HepG2 (cell line): ENCODE data around the gene CARMIL3. TPM values are rescaled to one million over a fixed set of nuclear protein-coding genes. Genes with fewer than 3 reads are reported as not detected.

ENCODE experiments used
- AGO1 ChIP-seq: fragments of 200-400 bp; formaldehyde crosslinking; IDR thresholded peaks from 2 replicates; pipeline ENCODE4 v1.6.1; 2017; ENCODE audit warnings: mild to moderate bottlenecking, low read depth, low read length, moderate library complexity; ENCODE audit not compliant: poor library complexity, severe bottlenecking
- DR1 ChIP-seq: sonication (generic); formaldehyde crosslinking; IDR thresholded peaks from 2 replicates; pipeline ENCODE4 v1.8.0; 2021; ENCODE audit warnings: mild to moderate bottlenecking, missing genetic modification reagents, inconsistent platforms
- GPN1 ChIP-seq: sonication (generic); formaldehyde crosslinking; IDR thresholded peaks from 2 replicates; pipeline ENCODE4 v1.5.1; 2020; ENCODE audit warnings: missing genetic modification reagents, borderline replicate concordance
- HDAC2 ChIP-seq: sonication (generic); formaldehyde crosslinking; IDR thresholded peaks from 2 replicates; pipeline ENCODE4 v1.4.0; 2020; ENCODE audit warnings: missing genetic modification reagents
- IRF2 ChIP-seq: IDR thresholded peaks from 2 replicates; pipeline ENCODE4 v1.6.1; 2018; ENCODE audit warnings: missing genetic modification reagents, missing compliant biosample characterization
- LCORL ChIP-seq, 2 experiments: fragments of 450-650 bp in 1 of 2; sonication (generic) in 1 of 2; formaldehyde crosslinking in 1 of 2; IDR thresholded peaks; 2 replicates each; pipeline versions ENCODE4 v1.5.0 to v1.6.1; 2017 to 2020; ENCODE audit warnings: antibody characterized with exemption in 1 of 2, missing genetic modification reagents in 1 of 2
- MZF1 ChIP-seq: sonication (generic); formaldehyde crosslinking; IDR thresholded peaks from 2 replicates; pipeline ENCODE4 v1.8.1; 2023; ENCODE audit warnings: mild to moderate bottlenecking, missing genetic modification reagents, borderline replicate concordance
- NR1H2 ChIP-seq: sonication (generic); formaldehyde crosslinking; IDR thresholded peaks from 2 replicates; pipeline ENCODE4 v1.8.1; 2022; ENCODE audit warnings: low read depth, missing genetic modification reagents, borderline replicate concordance
- PHF20 ChIP-seq: sonication (generic); formaldehyde crosslinking; IDR thresholded peaks from 2 replicates; pipeline ENCODE4 v1.5.0; 2020; ENCODE audit warnings: mild to moderate bottlenecking, missing genetic modification reagents
- PTBP1 ChIP-seq: fragments of 200-400 bp; formaldehyde crosslinking; IDR thresholded peaks from 2 replicates; pipeline ENCODE4 v1.6.1; 2018; ENCODE audit warnings: low read length, low read depth; ENCODE audit not compliant: poor library complexity, severe bottlenecking
- SYNCRIP ChIP-seq: fragments of 200-400 bp; formaldehyde crosslinking; IDR thresholded peaks from 2 replicates; pipeline ENCODE4 v1.6.1; 2018; ENCODE audit warnings: mild to moderate bottlenecking, low read depth, low read length; ENCODE audit not compliant: insufficient read depth
- YEATS2 ChIP-seq: sonication (generic); formaldehyde crosslinking; IDR thresholded peaks from 2 replicates; pipeline ENCODE4 v1.4.0; 2020; ENCODE audit warnings: missing genetic modification reagents, borderline replicate concordance
- ZBTB20 ChIP-seq: sonication (generic); formaldehyde crosslinking; IDR thresholded peaks from 2 replicates; pipeline ENCODE4 v1.8.1; 2023; ENCODE audit warnings: missing genetic modification reagents, low read depth, mild to moderate bottlenecking, borderline replicate concordance
- ZBTB21 ChIP-seq: sonication (generic); formaldehyde crosslinking; IDR thresholded peaks from 2 replicates; pipeline ENCODE4 v1.4.0; 2020; ENCODE audit warnings: missing genetic modification reagents
- ZC3H4 ChIP-seq: sonication (generic); formaldehyde crosslinking; IDR thresholded peaks from 2 replicates; pipeline ENCODE4 v1.4.0; 2020; ENCODE audit warnings: missing genetic modification reagents, borderline replicate concordance
- ZFP37 ChIP-seq: sonication (generic); formaldehyde crosslinking; IDR thresholded peaks from 2 replicates; pipeline ENCODE4 v1.4.0; 2020; ENCODE audit warnings: missing genetic modification reagents, borderline replicate concordance
- ZFP82 ChIP-seq: sonication (generic); formaldehyde crosslinking; IDR thresholded peaks from 2 replicates; pipeline ENCODE4 v1.5.1; 2020; ENCODE audit warnings: mild to moderate bottlenecking, missing genetic modification reagents, borderline replicate concordance
- ZFP90 ChIP-seq: sonication (generic); formaldehyde crosslinking; IDR thresholded peaks from 2 replicates; pipeline ENCODE4 v1.8.0; 2022; ENCODE audit warnings: missing genetic modification reagents, mild to moderate bottlenecking, inconsistent platforms, borderline replicate concordance
- ZKSCAN5 ChIP-seq: sonication (generic); formaldehyde crosslinking; IDR thresholded peaks from 2 replicates; pipeline ENCODE4 v1.5.1; 2020; ENCODE audit warnings: mild to moderate bottlenecking, missing genetic modification reagents
- ZNF446 ChIP-seq: sonication (generic); formaldehyde crosslinking; IDR thresholded peaks from 2 replicates; pipeline ENCODE4 v1.5.0; 2020; ENCODE audit warnings: mild to moderate bottlenecking, missing genetic modification reagents
- polyA plus RNA-seq, 8 experiments: library from polyadenylated mRNA; depleted of rRNA in 3 of 8; stranded (reverse) in 7 of 8; unstranded in 1 of 8; fragments of >200 nt; fragmentation: Illumina TruSeq in 4 of 8; extraction: Trizol in 4 of 8; gene quantifications; 2 replicates each; pipeline versions ENCODE4 v1.2.1 to v1.2.3, GENCODE V29; 2011 to 2016; ENCODE audit warnings: low read depth in 4 of 8, missing spikeins in 1 of 8, mixed read lengths in 1 of 8; ENCODE audit not compliant: insufficient read depth in 1 of 8
- total RNA-seq, 5 experiments: library from RNA; depleted of rRNA; stranded (reverse); fragments of >200 nt; fragmentation: Illumina TruSeq; extraction: Trizol; gene quantifications; 2 replicates each; pipeline ENCODE4 v1.2.3, GENCODE V29; 2016; ENCODE audit warnings: low read depth in 1 of 5
- TF ChIP-seq, protein P1 (sequence below): IDR thresholded peaks from 2 replicates; pipeline ENCODE4 v1.6.1; 2018; ENCODE audit warnings: missing genetic modification reagents, mild to moderate bottlenecking, missing compliant biosample characterization
- TF ChIP-seq, protein P2 (sequence below), 2 experiments: sonication (generic) in 1 of 2; formaldehyde crosslinking in 1 of 2; IDR thresholded peaks; 2 replicates each; pipeline versions ENCODE4 v1.5.1 to v1.6.1; 2011 to 2020; ENCODE audit warnings: borderline replicate concordance in 1 of 2, low read depth in 1 of 2, low read length in 1 of 2, mild to moderate bottlenecking in 1 of 2, missing genetic modification reagents in 1 of 2, moderate library complexity in 1 of 2
- TF ChIP-seq, protein P3 (sequence below): sonication (generic); formaldehyde crosslinking; IDR thresholded peaks from 2 replicates; pipeline ENCODE4 v1.8.0; 2022; ENCODE audit warnings: missing genetic modification reagents, mild to moderate bottlenecking, inconsistent platforms, borderline replicate concordance
- TF ChIP-seq, protein P4 (sequence below): sonication (generic); formaldehyde crosslinking; IDR thresholded peaks from 2 replicates; pipeline ENCODE4 v1.5.0; 2020; ENCODE audit warnings: missing genetic modification reagents

Gene CARMIL3
- total and polyA plus RNA-seq, 2 of the 13 experiments (the other 11 are each of a cell fraction or from before 2014, with no cell fraction given) = 0.27 to 0.55 TPM

DNA sequence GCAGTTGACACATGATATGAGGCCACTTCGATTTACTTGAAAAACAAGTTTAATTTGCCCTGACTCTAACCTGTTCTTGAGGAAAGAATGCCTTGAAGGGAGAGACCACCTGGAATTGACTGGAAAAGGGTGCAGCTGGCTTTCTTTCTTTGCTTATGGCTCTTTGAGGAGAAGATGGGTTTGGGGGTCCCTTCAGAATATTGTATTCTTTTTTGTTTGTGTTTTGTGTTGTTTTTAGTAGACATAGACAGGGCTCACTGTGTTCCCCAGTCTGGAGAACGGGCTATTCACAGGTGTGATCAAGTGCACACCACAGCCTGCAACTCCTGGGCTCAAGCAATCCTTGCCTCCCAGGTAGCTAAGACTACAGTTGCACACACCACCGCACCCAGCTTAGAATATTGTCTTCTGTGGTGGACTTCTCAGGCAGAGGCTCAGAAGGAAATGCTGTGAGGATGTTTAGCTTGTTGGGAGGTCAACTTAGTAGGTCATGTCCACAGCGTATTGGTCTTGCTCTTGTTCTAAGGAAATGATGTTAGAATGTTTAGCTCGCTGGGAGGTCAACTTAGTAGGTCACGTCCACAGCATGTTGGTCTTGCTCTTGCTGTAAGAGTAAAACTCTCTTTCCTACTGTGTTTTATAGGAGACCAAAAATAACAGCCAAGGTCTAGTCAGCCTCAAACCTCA lies 64.5 kb downstream of the CARMIL3 start (continued):
- TF ChIP-seq, protein P1, sequence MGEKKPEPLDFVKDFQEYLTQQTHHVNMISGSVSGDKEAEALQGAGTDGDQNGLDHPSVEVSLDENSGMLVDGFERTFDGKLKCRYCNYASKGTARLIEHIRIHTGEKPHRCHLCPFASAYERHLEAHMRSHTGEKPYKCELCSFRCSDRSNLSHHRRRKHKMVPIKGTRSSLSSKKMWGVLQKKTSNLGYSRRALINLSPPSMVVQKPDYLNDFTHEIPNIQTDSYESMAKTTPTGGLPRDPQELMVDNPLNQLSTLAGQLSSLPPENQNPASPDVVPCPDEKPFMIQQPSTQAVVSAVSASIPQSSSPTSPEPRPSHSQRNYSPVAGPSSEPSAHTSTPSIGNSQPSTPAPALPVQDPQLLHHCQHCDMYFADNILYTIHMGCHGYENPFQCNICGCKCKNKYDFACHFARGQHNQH (CRISPR knock-in tag) = no peak
- TF ChIP-seq ZFP37 (CRISPR knock-in tag) = no peak; the same call in 1 of the 2 replicates
- no peak for TF ChIP-seq ZBTB21 (CRISPR knock-in tag)
- TF ChIP-seq PHF20 (CRISPR knock-in tag) = no peak
- peak; percentile 73; the same call in 1 of the 2 replicates for TF ChIP-seq ZBTB20 (CRISPR knock-in tag)
- no peak for TF ChIP-seq LCORL (IDR thresholded peaks at IDR 0.05)
- TF ChIP-seq LCORL (CRISPR knock-in tag; IDR thresholded peaks at IDR 0.05) = 0 out of 2 replicates have a peak, but pooled peaks have one; percentile 45
- TF ChIP-seq, protein P2, sequence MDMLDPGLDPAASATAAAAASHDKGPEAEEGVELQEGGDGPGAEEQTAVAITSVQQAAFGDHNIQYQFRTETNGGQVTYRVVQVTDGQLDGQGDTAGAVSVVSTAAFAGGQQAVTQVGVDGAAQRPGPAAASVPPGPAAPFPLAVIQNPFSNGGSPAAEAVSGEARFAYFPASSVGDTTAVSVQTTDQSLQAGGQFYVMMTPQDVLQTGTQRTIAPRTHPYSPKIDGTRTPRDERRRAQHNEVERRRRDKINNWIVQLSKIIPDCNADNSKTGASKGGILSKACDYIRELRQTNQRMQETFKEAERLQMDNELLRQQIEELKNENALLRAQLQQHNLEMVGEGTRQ (IDR thresholded peaks at IDR 0.05; ENCODE audit: low read depth, low read length) = no peak
- TF ChIP-seq, protein P2 (CRISPR knock-in tag; IDR thresholded peaks at IDR 0.05; ENCODE audit: borderline replicate concordance) = no peak
- no peak for TF ChIP-seq GPN1
- no peak for TF ChIP-seq ZFP82 (CRISPR knock-in tag)
- TF ChIP-seq ZNF446 (CRISPR knock-in tag) = no peak
- TF ChIP-seq, protein P3, sequence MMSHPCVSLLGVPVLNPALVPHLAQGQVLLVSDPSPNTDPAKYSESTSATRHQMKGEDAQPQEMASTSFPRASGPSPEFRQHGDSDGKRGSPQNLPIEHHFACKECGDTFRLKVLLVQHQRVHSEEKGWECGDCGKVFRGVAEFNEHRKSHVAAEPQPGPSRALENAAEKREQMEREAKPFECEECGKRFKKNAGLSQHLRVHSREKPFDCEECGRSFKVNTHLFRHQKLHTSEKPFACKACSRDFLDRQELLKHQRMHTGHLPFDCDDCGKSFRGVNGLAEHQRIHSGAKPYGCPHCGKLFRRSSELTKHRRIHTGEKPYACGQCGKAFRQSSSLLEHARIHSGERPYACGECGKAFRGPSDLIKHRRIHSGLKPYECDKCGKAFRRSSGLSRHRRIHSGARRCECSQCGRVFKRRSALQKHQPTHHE (CRISPR knock-in tag) = no peak
- TF ChIP-seq PTBP1 = no peak
- TF ChIP-seq ZC3H4 (CRISPR knock-in tag) = no peak
- no peak for TF ChIP-seq NR1H2
- no peak for TF ChIP-seq AGO1
- no peak for TF ChIP-seq HDAC2 (CRISPR knock-in tag)
- TF ChIP-seq MZF1 (CRISPR knock-in tag) = 0 out of 2 replicates have a peak, but pooled peaks have one; percentile 34
- TF ChIP-seq ZKSCAN5 = no peak
- TF ChIP-seq SYNCRIP = no peak
- TF ChIP-seq ZFP90 (CRISPR knock-in tag) = no peak
- no peak for TF ChIP-seq DR1 (CRISPR knock-in tag)
- no peak for TF ChIP-seq IRF2 (CRISPR knock-in tag)
- TF ChIP-seq, protein P4, sequence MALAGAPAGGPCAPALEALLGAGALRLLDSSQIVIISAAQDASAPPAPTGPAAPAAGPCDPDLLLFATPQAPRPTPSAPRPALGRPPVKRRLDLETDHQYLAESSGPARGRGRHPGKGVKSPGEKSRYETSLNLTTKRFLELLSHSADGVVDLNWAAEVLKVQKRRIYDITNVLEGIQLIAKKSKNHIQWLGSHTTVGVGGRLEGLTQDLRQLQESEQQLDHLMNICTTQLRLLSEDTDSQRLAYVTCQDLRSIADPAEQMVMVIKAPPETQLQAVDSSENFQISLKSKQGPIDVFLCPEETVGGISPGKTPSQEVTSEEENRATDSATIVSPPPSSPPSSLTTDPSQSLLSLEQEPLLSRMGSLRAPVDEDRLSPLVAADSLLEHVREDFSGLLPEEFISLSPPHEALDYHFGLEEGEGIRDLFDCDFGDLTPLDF (CRISPR knock-in tag) = no peak
- TF ChIP-seq YEATS2 (CRISPR knock-in tag) = no peak
